WI38 (cell line): Measurements from ENCODE around the gene AHRR.
"Not testable (repeated sequence)": the region's sequence is repeated elsewhere in the genome, so short reads cannot be mapped to it uniquely, and the experiment has no call there.

Experiments
- H3K4me3 ChIP-seq: 2 replicates; pipeline ENCODE4 v1.5.1; 2011; ENCODE audit warnings: low read depth, mild to moderate bottlenecking, control low read depth, low read length
- TF ChIP-seq, protein P1 (sequence below): IDR thresholded peaks from 2 replicates; pipeline ENCODE4 v1.5.1; 2012; ENCODE audit warnings: low read depth, mild to moderate bottlenecking, control low read depth, low read length

The AHRR gene

DNA sequence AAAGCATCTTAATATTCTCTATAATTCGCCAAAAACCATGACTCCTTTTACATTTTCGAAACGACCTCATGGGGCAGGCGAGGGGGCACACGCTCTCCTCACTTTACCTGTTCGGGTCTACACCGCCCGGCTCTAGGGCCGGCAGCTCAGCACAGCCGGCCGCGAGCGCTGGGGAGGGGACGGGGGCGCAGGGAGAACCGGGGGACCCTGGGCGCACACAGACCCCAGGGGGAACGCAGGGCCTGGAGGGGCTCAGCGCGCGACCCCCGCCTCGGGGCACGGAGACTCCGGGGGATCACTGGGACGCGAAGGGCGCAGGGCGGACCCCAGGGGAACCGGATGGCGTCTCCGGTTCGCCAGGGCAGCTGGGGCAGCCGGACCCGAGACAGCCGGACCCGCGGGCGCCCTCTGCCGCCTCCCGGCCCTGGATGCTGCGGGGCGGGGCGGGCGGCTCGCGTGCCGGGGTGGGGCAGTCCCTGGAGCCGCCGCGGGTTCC is at the start of gene AHRR:
Gene AHRR (plus strand): TSS at position 485 of the 496 bp plus-strand sequence. CDS start 22,189 bp downstream, outside the sequence.
- H3K4me3 ChIP-seq, result peak within 1 kb of the TSS; percentile 75
- TF ChIP-seq, protein P1, sequence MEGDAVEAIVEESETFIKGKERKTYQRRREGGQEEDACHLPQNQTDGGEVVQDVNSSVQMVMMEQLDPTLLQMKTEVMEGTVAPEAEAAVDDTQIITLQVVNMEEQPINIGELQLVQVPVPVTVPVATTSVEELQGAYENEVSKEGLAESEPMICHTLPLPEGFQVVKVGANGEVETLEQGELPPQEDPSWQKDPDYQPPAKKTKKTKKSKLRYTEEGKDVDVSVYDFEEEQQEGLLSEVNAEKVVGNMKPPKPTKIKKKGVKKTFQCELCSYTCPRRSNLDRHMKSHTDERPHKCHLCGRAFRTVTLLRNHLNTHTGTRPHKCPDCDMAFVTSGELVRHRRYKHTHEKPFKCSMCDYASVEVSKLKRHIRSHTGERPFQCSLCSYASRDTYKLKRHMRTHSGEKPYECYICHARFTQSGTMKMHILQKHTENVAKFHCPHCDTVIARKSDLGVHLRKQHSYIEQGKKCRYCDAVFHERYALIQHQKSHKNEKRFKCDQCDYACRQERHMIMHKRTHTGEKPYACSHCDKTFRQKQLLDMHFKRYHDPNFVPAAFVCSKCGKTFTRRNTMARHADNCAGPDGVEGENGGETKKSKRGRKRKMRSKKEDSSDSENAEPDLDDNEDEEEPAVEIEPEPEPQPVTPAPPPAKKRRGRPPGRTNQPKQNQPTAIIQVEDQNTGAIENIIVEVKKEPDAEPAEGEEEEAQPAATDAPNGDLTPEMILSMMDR, result no peak; the same call in 1 of the 2 replicates

DNA sequence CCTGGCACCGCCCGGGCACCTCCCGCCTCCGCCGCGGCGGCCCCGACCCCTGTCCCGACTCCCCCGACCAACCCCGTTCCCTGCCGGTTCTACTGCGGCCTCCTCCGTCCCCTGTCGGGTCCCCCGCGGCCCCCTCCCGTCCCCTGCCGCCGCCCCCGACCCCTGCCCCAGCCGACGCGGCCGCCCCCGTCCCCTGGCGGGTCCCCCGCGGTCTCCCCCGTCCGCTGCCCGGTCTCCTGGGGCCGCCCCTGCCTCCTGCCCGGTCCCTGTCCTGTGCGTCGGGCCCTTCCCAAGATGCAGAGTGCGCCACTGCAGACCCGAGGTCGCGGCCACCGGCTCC is 49.7 kb upstream of the AHRR start:
- peak overlapping the region; percentile 84 for H3K4me3 ChIP-seq

DNA sequence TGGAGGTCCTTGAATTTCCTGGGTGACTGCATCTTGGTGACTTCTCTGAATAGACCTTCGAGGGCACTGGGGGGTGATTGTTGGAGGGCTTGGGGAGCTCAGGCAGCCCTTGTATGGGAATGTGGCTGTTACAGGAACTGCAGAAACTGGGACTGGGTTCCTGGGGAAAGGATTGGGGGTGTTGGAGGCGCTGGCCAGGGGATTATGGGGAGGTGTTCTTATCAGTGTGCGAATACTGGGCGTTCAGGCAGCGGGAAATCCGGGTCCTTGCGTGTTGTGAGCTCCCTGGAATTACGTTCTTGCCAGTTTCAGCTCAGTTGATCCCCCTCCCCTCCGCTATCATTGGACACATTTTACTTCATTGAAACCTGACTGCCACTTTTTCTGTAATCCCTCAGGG is 48.4 kb upstream of the AHRR start:
- peak overlapping the region; percentile 16; the same call in 1 of the 2 replicates for H3K4me3 ChIP-seq

DNA sequence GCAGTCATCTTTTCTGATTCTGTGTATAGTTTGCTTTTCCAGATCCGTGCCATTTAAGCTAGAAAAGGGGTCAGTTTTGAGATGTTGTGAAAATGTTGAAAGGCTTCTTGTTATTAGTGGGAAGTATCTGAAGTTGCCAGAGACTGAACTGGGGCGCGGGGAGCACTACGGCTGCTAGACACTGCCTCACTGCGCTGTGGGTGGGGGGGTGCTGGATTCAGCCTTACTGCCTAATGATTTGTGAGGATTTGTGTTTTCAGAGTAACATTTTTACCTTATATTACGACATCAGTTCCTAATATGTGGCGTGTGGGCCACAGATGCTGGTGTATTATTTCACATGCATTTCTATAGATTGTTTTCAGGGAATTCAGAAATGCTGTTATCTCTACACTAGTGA is 48.0 kb upstream of the AHRR start:
- 0 out of 2 replicates have a peak overlapping the region, but pooled peaks have one; percentile 16 for H3K4me3 ChIP-seq

DNA sequence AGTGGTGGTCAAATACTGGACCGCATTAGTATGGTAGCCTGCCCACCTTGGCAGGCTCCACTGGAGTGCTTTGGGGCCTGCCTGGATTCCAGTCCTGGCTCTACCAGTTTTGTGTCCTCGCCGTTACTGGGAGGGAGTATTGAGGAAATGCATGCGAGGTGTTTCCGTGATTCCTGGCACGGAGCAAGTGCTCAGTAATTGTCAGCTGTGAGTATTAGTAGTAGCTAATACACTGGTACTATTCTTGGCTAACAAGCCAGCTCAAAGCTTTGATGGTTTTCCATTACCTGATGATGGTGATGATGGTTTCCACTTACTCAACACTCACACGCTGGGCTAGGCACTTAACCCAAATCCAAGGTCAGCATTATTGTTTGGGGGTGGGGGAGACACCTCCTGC is 47.2 kb upstream of the AHRR start:
- H3K4me3 ChIP-seq, result not testable (repeated sequence)

DNA sequence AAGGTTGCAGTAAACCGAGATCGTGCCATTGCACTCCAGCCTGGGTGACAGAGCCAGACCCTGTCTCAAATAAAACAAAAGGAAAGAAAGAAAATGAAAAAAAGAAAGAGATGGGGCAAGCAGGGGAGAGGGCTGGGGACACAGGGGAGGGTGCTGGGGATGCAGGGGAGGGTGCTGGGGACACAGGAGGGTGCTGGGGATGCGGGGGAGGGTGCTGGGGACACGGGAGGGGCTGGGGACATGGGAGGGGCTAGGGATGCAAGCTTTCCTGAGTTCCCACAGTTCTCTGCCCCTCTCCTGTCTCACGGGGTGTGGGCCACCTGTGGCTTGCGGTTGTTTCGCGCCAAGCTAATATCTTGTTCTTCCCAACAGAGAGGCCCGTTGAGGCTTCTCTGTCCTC is 42.9 kb upstream of the AHRR start:
- TF ChIP-seq, protein P1, result no peak
- no peak overlapping the region for H3K4me3 ChIP-seq

DNA sequence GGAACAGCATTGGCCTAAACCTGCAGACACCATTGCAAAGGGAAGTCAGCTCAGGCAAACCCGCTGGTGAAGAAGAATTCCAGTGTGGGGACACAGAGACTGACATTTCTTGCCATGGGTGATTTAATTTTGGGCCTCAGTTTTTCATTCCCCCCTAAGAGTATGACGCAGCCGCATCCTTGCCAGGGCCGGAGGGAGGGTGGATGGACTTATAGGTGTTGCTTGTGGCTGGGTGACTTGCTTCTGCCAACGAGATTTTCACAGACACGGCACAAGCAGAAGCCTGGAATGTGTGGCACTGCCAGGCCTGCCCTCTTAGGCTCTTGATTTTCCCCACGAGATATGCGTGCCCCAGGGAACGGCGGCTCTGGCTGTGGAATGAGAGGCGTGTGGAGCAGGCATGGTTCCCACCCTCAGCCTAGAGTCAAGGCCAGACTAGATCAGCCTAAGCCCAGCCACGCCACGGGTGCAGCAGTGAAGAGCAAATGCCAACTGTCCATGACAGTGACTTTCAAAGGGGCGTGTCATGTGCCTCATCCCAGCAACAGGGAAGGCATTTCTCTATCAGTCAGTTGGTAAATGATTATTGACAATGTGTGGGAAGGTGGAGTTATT is 42.4 kb upstream of the AHRR start:
- not testable (repeated sequence) for H3K4me3 ChIP-seq

DNA sequence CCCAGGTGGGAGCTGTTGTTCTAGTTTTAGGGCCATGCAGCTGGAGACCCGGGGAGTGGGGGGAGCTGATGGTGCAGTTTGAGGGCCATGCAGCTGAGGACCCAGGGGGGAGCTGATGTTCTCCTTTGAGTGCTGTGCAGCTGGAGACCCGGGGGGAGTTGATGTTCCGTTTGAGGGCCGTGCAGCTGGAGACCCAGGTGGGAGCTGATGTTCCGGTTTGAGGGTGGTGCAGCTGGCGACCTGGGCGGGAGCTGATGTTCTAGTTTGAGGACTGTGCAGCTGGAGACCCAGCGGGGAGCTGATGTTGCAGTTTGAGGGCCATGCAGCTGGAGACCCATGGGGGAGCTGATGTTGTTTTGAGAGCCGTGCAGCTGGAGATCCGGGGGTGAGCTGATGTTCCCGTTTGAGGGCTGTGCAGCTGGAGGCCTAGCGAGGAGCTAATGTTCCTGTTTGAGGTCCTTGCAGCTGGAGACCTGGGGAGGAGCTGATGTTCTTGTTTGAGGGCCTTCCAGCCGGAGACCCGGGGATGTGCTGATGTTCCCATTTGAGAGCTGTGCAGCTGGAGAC is 35.4 kb upstream of the AHRR start:
- TF ChIP-seq, protein P1, result no peak
- H3K4me3 ChIP-seq, result no peak overlapping the region

DNA sequence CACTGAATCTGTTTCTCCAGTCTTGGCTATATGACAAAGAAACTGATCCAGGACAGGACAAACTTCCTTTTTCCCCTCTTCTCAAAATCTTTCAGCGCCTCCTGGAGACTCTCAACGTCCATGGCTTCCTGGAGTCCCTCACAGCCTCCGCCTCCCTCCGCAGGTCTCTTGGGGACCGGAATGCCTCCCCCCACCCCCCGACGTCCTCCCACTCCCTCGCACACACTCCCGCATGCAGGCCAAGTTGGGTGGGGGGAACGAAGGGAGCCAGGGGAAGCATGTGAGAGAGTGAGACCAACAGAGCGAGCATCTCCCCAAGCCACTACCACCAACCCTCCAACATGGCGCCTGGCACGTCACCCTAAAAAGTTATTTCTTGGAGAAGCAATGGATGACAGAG is 31.3 kb upstream of the AHRR start:
- not testable (repeated sequence) for H3K4me3 ChIP-seq

DNA sequence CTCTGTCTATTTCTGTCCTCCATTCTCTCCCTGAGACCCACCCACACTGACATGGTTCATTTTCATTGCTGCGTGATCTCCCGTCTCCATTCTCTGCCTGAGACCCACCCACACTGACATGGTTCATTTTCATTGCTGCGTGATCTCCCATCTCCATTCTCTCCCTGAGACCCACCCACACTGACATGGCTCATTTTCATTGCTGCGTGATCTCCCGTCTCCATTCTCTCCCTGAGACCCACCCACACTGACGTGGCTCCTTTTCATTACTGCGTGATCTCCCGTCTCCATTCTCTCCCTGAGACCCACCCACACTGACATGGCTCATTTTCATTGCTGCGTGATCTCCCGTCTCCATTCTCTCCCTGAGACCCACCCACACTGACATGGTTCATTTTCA is 30.2 kb upstream of the AHRR start:
- H3K4me3 ChIP-seq, result not testable (repeated sequence)

DNA sequence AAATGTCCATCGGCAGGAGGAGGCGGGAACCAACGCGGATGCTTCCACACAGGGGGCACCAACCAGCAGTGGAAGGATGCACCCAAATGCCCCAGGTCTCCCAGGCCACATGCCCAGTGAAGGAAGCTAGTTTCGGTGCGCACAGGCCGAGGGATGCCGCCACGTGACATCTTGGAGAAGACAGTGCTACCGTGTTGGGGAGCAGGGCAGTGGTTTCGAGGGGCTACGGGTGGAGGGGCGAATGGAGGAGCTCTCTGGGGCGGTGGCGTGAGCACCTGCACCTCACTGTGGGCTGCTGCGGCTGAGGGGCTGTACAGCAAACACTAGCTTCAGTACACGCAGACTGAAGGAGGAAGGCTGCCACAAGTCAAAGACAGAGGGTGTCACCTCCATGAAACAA is 26.7 kb upstream of the AHRR start:
- not testable (repeated sequence) for H3K4me3 ChIP-seq

DNA sequence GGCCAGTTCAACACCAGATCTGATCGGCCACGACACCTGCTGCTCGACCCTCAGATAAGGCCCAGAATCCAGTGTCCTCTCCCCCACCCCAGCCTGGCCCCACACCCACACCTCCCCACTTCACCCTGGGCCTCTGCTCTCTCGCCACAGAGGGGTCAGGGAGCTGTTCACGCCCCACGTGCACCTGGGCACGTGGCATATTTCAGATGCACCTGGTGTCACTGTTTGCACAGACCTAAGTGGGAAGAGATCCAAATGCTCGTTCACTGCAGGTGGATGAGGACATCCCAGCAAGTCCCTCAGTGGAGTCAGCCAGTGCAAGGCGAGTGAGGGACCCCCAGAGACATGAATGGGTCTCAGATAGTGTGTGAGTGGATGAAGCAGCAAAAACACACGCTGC is 25.3 kb upstream of the AHRR start:
- H3K4me3 ChIP-seq, result not testable (repeated sequence)

DNA sequence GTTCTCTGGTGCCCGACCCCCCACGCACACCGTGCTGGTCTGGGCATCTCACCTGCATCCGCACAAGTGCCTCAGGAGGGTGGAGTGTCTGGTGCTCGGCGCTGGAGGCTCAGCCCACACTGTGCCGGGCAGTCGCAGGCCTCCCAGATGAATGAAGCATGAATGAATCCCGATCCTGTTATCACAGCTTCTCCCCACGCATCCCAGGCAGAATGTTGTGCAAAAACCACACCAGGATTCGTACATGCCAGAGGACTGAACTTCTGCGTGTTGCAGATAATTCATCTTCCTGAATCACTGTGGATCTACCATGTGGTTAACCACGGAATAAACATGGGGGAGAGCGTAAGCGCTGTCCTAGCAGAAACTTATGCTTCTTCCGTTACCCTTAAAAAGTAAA is 24.6 kb upstream of the AHRR start:
- H3K4me3 ChIP-seq, result not testable (repeated sequence)

DNA sequence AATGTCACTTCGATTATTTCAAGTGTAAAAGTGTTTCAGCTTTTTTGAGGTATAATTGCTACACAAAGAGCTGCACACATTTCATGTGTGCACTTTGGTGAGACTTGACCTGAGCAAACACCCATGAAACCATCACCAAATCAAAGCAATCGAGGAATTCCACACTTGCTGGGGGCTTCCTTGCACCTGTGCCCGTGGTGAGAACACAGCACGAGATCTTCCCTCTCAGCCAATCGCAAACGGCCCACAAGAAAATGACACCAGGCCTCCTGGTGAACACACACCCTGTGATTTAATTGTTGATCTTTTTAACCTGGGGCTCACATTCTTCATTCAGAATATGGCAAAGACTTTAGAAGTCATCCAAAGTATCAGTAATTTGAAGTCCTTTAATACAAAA is 24.1 kb upstream of the AHRR start:
- H3K4me3 ChIP-seq, result not testable (repeated sequence)

DNA sequence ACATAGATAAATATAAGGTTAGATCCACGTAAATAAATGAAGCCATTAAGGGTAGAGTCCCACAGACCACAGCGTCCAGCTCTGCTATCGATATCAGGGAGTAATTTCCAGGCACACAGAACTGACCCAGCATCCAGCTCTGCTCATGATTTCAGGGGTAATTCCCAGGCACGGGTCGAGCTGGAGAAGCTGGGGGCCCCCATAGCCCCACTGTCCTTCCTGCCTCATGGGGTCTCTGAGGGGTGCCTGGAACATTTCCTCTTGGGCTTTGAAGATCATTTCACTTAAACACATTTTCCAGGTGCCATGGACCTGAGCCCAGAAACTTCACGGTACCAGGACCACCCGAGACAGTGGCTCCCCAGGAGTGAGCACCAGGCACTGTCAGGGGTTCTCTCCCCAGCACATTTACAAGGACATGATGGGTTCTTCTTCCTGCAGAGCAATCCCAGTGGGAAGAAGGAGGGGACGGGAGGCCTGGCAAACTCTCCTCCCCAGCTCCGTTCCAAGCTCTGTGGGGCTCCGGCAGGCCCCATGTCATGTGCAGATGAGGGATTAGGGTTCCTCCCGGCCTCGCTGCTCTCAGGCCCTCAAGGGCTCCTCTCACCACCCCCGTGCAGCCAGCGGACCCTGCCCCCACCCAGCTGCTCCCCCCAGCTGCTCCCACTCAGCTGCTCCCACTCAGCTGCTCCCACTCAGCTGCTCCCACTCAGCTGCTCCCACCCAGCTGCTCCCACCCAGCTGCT is 23.4 kb upstream of the AHRR start:
- not testable (repeated sequence) for H3K4me3 ChIP-seq
